H1 (cell line): ENCODE data around the gene ADARB2. TPM values are rescaled to one million over a fixed set of nuclear protein-coding genes. Genes with fewer than 3 reads are reported as not detected.

Source experiments
- CTCF ChIA-PET: fragments of 300-600 bp; sonication (Branson Sonifier 250); formaldehyde crosslinking; loops from one replicate; lab custom pipeline; 2021; ENCODE audit not compliant: partially characterized antibody; lab: Charles Lee
- POLR2A ChIA-PET: fragments of 300-600 bp; sonication (Branson Sonifier 250); formaldehyde crosslinking; loops from one replicate; lab custom pipeline; 2021; ENCODE audit warnings: inconsistent platforms; ENCODE audit not compliant: partially characterized antibody; lab: Charles Lee
- DNase-seq, 2 experiments: peaks; one replicate each; pipeline versions ENCODE4 v3.0.0 to v3.0.0-alpha.2; 2010 to 2022; ENCODE audit warnings: low spot score in 2 of 2, low read depth in 1 of 2, mixed read lengths in 1 of 2
- FAIRE-seq: peaks from 2 replicates; lab custom pipeline; 2011; peaks lifted over from hg19 to GRCh38; lab: Jason Lieb, UNC
- H2AFZ ChIP-seq: 2 replicates; pipeline ENCODE4 v1.8.1; 2012; ENCODE audit warnings: low read length, inconsistent platforms
- H2AK5ac ChIP-seq: 2 replicates; pipeline ENCODE4 v1.6.1; 2013; ENCODE audit warnings: low read depth, low read length
- H2BK120ac ChIP-seq: replicated peaks from 2 replicates; pipeline ENCODE3; 2013; ENCODE audit warnings: low read depth, low read length, inconsistent platforms
- H2BK12ac ChIP-seq: 2 replicates; pipeline ENCODE4 v1.6.1; 2013; ENCODE audit warnings: low read depth, low read length
- H2BK15ac ChIP-seq: 2 replicates; pipeline ENCODE4 v1.6.1; 2013; ENCODE audit warnings: low read length
- H2BK20ac ChIP-seq: 2 replicates; pipeline ENCODE4 v1.6.1; 2013; ENCODE audit warnings: low read length
- H2BK5ac ChIP-seq: 2 replicates; pipeline ENCODE4 v1.6.1; 2013; ENCODE audit warnings: low read depth, low read length
- H3K14ac ChIP-seq: 2 replicates; pipeline ENCODE4 v1.6.1; 2013; ENCODE audit warnings: inconsistent platforms; ENCODE audit not compliant: insufficient read length
- H3K18ac ChIP-seq: 2 replicates; pipeline ENCODE4 v1.6.1; 2013; ENCODE audit warnings: low read length; ENCODE audit errors: extremely low read depth
- H3K23ac ChIP-seq: 2 replicates; pipeline ENCODE4 v1.6.1; 2013; ENCODE audit warnings: inconsistent platforms; ENCODE audit not compliant: insufficient read length
- H3K23me2 ChIP-seq: 2 replicates; pipeline ENCODE4 v1.6.1; 2013; ENCODE audit warnings: low read depth, low read length
- H3K27ac ChIP-seq: 2 replicates; pipeline ENCODE4 v1.6.1; 2011; ENCODE audit warnings: low read depth, low read length, inconsistent platforms
- H3K27me3 ChIP-seq, 4 experiments: replicated peaks in 1 of 4; 1 replicate in 1 of 4; 2 replicates in 3 of 4; pipeline versions ENCODE4 v1.6.1 to v1.8.1; 2011 to 2013; ENCODE audit warnings: low read length in 3 of 4, mild to moderate bottlenecking in 3 of 4, inconsistent platforms in 2 of 4, mixed read lengths in 2 of 4, moderate library complexity in 1 of 4; ENCODE audit not compliant: control insufficient read depth in 3 of 4, insufficient read depth in 3 of 4; ENCODE audit errors: extremely low read depth in 1 of 4
- H3K36me3 ChIP-seq, 4 experiments: 2 replicates each; pipeline versions ENCODE4 v1.6.1 to v1.8.1; 2011 to 2013; ENCODE audit warnings: mild to moderate bottlenecking in 4 of 4, low read length in 3 of 4, moderate library complexity in 2 of 4, control low read depth in 1 of 4, inconsistent platforms in 1 of 4; ENCODE audit not compliant: insufficient read depth in 4 of 4, control insufficient read depth in 2 of 4
- H3K4ac ChIP-seq: replicated peaks from 2 replicates; pipeline ENCODE3; 2013; ENCODE audit warnings: low read length, low read depth, mixed read lengths, inconsistent platforms; ENCODE audit not compliant: insufficient read length
- H3K4me1 ChIP-seq, 4 experiments: replicated peaks in 1 of 4; 1 replicate in 1 of 4; 2 replicates in 3 of 4; pipeline versions ENCODE4 v1.6.1 to v1.8.1; 2011 to 2013; ENCODE audit warnings: low read length in 3 of 4, inconsistent platforms in 2 of 4, mixed read lengths in 1 of 4; ENCODE audit not compliant: insufficient read depth in 4 of 4, control insufficient read depth in 3 of 4
- H3K4me2 ChIP-seq, 2 experiments: 2 replicates each; pipeline versions ENCODE4 v1.6.1 to v1.8.1; 2011 to 2013; ENCODE audit warnings: low read depth in 2 of 2, low read length in 2 of 2, control low read depth in 1 of 2, inconsistent platforms in 1 of 2, mild to moderate bottlenecking in 1 of 2; ENCODE audit not compliant: insufficient read depth in 1 of 2
- H3K4me3 ChIP-seq, 4 experiments: fragments of 200-600, 300-600 bp in 1 of 4; sonication (generic), shearing (Covaris generic), sonication (Bioruptor Twin) in 1 of 4; 2 replicates each; pipeline versions ENCODE4 v1.5.1 to v1.8.1; 2011 to 2016; ENCODE audit warnings: low read length in 4 of 4, low read depth in 3 of 4, control low read depth in 2 of 4, inconsistent platforms in 2 of 4, mild to moderate bottlenecking in 2 of 4, mixed read lengths in 1 of 4, moderate library complexity in 1 of 4; ENCODE audit not compliant: insufficient read depth in 2 of 4; ENCODE audit errors: extremely low read depth in 1 of 4
- H3K56ac ChIP-seq: replicated peaks from 2 replicates; pipeline ENCODE3; 2013; ENCODE audit warnings: low read depth, mild to moderate bottlenecking, mixed read lengths, low read length, inconsistent platforms; ENCODE audit not compliant: insufficient read length
- H3K79me1 ChIP-seq: 2 replicates; pipeline ENCODE4 v1.6.1; 2013; ENCODE audit warnings: low read depth, low read length, control low read depth
- H3K79me2 ChIP-seq, 2 experiments: 2 replicates each; pipeline versions ENCODE4 v1.6.1 to v1.8.1; 2012 to 2013; ENCODE audit warnings: low read length in 2 of 2, mild to moderate bottlenecking in 2 of 2, inconsistent platforms in 1 of 2; ENCODE audit not compliant: insufficient read depth in 2 of 2, control insufficient read depth in 1 of 2
- H3K9ac ChIP-seq, 4 experiments: replicated peaks in 1 of 4; 1 replicate in 1 of 4; 2 replicates in 3 of 4; pipeline versions ENCODE4 v1.6.1 to v1.8.1; 2011 to 2013; ENCODE audit warnings: low read depth in 3 of 4, low read length in 3 of 4, control low read depth in 2 of 4, mild to moderate bottlenecking in 2 of 4, moderate library complexity in 2 of 4, inconsistent platforms in 1 of 4; ENCODE audit errors: extremely low read depth in 1 of 4
- H3K9me3 ChIP-seq, 2 experiments: 2 replicates each; pipeline versions ENCODE4 v1.6.1 to v1.8.1; 2012 to 2013; ENCODE audit warnings: mild to moderate bottlenecking in 2 of 2, moderate library complexity in 2 of 2, control low read depth in 1 of 2, inconsistent platforms in 1 of 2, low read depth in 1 of 2, low read length in 1 of 2, mixed read lengths in 1 of 2; ENCODE audit not compliant: insufficient read depth in 2 of 2
- H4K20me1 ChIP-seq, 2 experiments: replicated peaks in 1 of 2; 2 replicates each; pipeline versions ENCODE3 to v1.8.1; 2011 to 2013; ENCODE audit warnings: inconsistent platforms in 2 of 2, low read length in 2 of 2, mild to moderate bottlenecking in 1 of 2; ENCODE audit not compliant: insufficient read depth in 2 of 2, control insufficient read depth in 1 of 2
- H4K5ac ChIP-seq: 2 replicates; pipeline ENCODE4 v1.6.1; 2013; ENCODE audit warnings: low read length, low read depth, mixed read lengths, inconsistent platforms; ENCODE audit not compliant: insufficient read length
- H4K8ac ChIP-seq: 2 replicates; pipeline ENCODE4 v1.8.0; 2013; ENCODE audit warnings: mild to moderate bottlenecking, moderate library complexity, low read length, inconsistent platforms; ENCODE audit not compliant: insufficient read depth; ENCODE audit errors: extremely low read depth
- H4K91ac ChIP-seq: replicated peaks from 2 replicates; pipeline ENCODE3; 2013; ENCODE audit warnings: low read length, mixed read lengths, inconsistent platforms; ENCODE audit not compliant: insufficient read length
- CTBP2 ChIP-seq: IDR thresholded peaks from 2 replicates; pipeline ENCODE4 v1.7.0; 2011; ENCODE audit warnings: borderline replicate concordance, mild to moderate bottlenecking, moderate library complexity, mixed read lengths, low read length; ENCODE audit not compliant: insufficient read depth, insufficient read length
- CTCF ChIP-seq, 3 experiments: IDR thresholded peaks; 1 replicate in 2 of 3; 2 replicates in 1 of 3; pipeline versions ENCODE4 v1.5.1 to v1.6.1; 2011; ENCODE audit warnings: low read length in 3 of 3, mild to moderate bottlenecking in 3 of 3, inconsistent platforms in 2 of 3, low read depth in 1 of 3, moderate library complexity in 1 of 3; ENCODE audit not compliant: insufficient read depth in 1 of 3; ENCODE audit errors: control extremely low read depth in 1 of 3
- HDAC2 ChIP-seq, 2 experiments: fragments of 300-600 bp in 1 of 2; sonication (generic) in 1 of 2; IDR thresholded peaks; 2 replicates each; pipeline ENCODE4 v1.6.1; 2011 to 2012; ENCODE audit warnings: low read depth in 2 of 2, low read length in 2 of 2, mild to moderate bottlenecking in 2 of 2, moderate library complexity in 2 of 2, borderline replicate concordance in 1 of 2, inconsistent platforms in 1 of 2
- POLR2A ChIP-seq, 2 experiments: IDR thresholded peaks; 1 replicate in 1 of 2; 2 replicates in 1 of 2; pipeline ENCODE4 v1.6.1; 2011; ENCODE audit warnings: low read depth in 2 of 2, low read length in 2 of 2, mild to moderate bottlenecking in 2 of 2; ENCODE audit errors: control extremely low read depth in 1 of 2
- SIN3A ChIP-seq, 2 experiments: IDR thresholded peaks in 1 of 2; conservative IDR thresholded peaks in 1 of 2; 2 replicates each; pipeline ENCODE4 v1.6.1; 2011 to 2012; ENCODE audit warnings: low read length in 2 of 2, improper control_type of control experiment in 1 of 2, low read depth in 1 of 2, mild to moderate bottlenecking in 1 of 2
- TAF7 ChIP-seq: optimal IDR thresholded peaks from 2 replicates; pipeline ENCODE3; 2011; ENCODE audit warnings: low read depth, mild to moderate bottlenecking, inconsistent platforms, low read length, moderate library complexity, borderline replicate concordance
- TCF12 ChIP-seq: IDR thresholded peaks from 2 replicates; pipeline ENCODE4 v1.6.1; 2011; ENCODE audit warnings: low read depth, mild to moderate bottlenecking, low read length
- WGBS, 2 experiments: shearing (Covaris generic) in 1 of 2; methylation state at CpG; one replicate each; pipeline versions ENCODE4 v1.1.6 to v1.1.7; 2013 to 2015; ENCODE audit warnings: low lambda C conversion rate in 2 of 2, mixed read lengths in 2 of 2, inconsistent platforms in 1 of 2, low coverage in 1 of 2, missing lambda C conversion rate in 1 of 2; ENCODE audit not compliant: insufficient replicate concordance in 2 of 2, insufficient coverage in 1 of 2, insufficient read length in 1 of 2; ENCODE audit errors: extremely low coverage in 1 of 2, missing lambda C conversion rate in 1 of 2; 5-methylcytosine and 5-hydroxymethylcytosine counted together
- polyA plus RNA-seq, 7 experiments: library from polyadenylated mRNA; depleted of rRNA in 3 of 7; stranded (reverse) in 5 of 7; unstranded in 2 of 7; fragments of >200 nt in 5 of 7; fragments of 200-250 nt in 2 of 7; gene quantifications; 1 replicate in 5 of 7; 2 replicates in 1 of 7; 4 replicates in 1 of 7; pipeline versions ENCODE4 v1.2.1 to v1.2.3, GENCODE V29; 2011 to 2013; ENCODE audit warnings: missing spikeins in 2 of 7, mixed read lengths in 2 of 7
- total RNA-seq: library from RNA; stranded (reverse); fragmentation: NEBNext Ultra II Directional; extraction: Animal tissue kit (Norgen Biotek cat#: 25700); gene quantifications from 2 replicates; pipeline ENCODE4 v1.2.1, GENCODE V29; 2021

The ADARB2 gene
- total and polyA plus RNA-seq, 2 of the 8 experiments (the other 6 are each of a cell fraction or from before 2014, with no cell fraction given): 2.2 to 2.8 TPM

- CTCF ChIA-PET: interaction anchor here (0.8 to 1.6 kb wide), 6 partner anchors 21 to 228 kb away, joined by 3 to 8 read pairs (median 4); no protein-coding TSS in a partner anchor
- no peak for TF ChIP-seq TCF12
- TF ChIP-seq TAF7: no peak
- no peak for TF ChIP-seq HDAC2 (IDR thresholded peaks at IDR 0.05; ENCODE audit: borderline replicate concordance in 1 of 2, low read depth in 2 of 2, low read length in 2 of 2)
- TF ChIP-seq SIN3A (conservative IDR thresholded peaks at IDR 0.05 in 1 of 2, IDR thresholded peaks at IDR 0.05 in 1 of 2; ENCODE audit: low read depth in 1 of 2, low read length in 2 of 2): no peak
- no peak for TF ChIP-seq CTBP2
- no peak for TF ChIP-seq CTCF (IDR thresholded peaks at IDR 0.05; ENCODE audit: control extremely low read depth in 1 of 3, insufficient read depth in 1 of 3, low read depth in 1 of 3, low read length in 3 of 3)
- TF ChIP-seq POLR2A (IDR thresholded peaks at IDR 0.05; ENCODE audit: control extremely low read depth in 1 of 2, low read depth in 2 of 2, low read length in 2 of 2): no peak
Observed at GRCh38 chr10:1141261-1141660, 596.1 kb downstream of the ADARB2 start.

More at GRCh38 chr10:1141261-1141660, 596.1 kb downstream of the ADARB2 start:
- no peaks in the 10 kb centered on the region for H3K36me3 ChIP-seq
- no peak overlapping the region for H2BK120ac ChIP-seq
- no peak overlapping the region for H2AK5ac ChIP-seq
- FAIRE-seq: no peak
- no peaks in the 10 kb centered on the region for H3K79me1 ChIP-seq
- H2BK12ac ChIP-seq: no peak overlapping the region
- POLR2A ChIA-PET: no interaction called here
- no peaks in the 10 kb centered on the region for H3K23me2 ChIP-seq
- H3K23ac ChIP-seq: no peak overlapping the region
- H3K56ac ChIP-seq: no peak overlapping the region
- H3K18ac ChIP-seq: no peak overlapping the region
- H3K9ac ChIP-seq: no peak overlapping the region
- no peak overlapping the region for H3K4ac ChIP-seq
- H4K8ac ChIP-seq: no peak overlapping the region
- no peaks in the 10 kb centered on the region for H3K79me2 ChIP-seq
- no peak overlapping the region for H2BK15ac ChIP-seq
- no peak overlapping the region for H2BK5ac ChIP-seq
- no peak overlapping the region for H4K5ac ChIP-seq
- H3K4me3 ChIP-seq: no peak overlapping the region
- 83% methylated on average over 7 of the region's 7 CpGs; no CpG with 5 or more reads in 1 of the 2 experiments for WGBS, 2 experiments
- H3K14ac ChIP-seq: no peak overlapping the region
- H2BK20ac ChIP-seq: no peak overlapping the region
- no peak overlapping the region for H4K91ac ChIP-seq
- H4K20me1 ChIP-seq: no peaks in the 10 kb centered on the region
- H2AFZ ChIP-seq: peak overlapping the region; percentile 72; the same call in 1 of the 2 replicates
- DNase-seq: peak in 1 of 2 experiments; percentile 39
- no peaks in the 10 kb centered on the region for H3K4me1 ChIP-seq
- H3K9me3 ChIP-seq: peaks cover 0 to 2% of the 10 kb centered on the region in 2 experiments; a peak in 1 of 4 replicates
- no peak overlapping the region for H3K4me2 ChIP-seq
- no peaks in the 10 kb centered on the region for H3K27me3 ChIP-seq
- no peak overlapping the region for H3K27ac ChIP-seq
